Heart left ventricle (tissue), 16 donors: Measurements from ENCODE around the gene FKBP7. TPM values are rescaled to one million over a fixed set of nuclear protein-coding genes. Genes with fewer than 3 reads are reported as not detected.

Source experiments
- ATAC-seq, 4 donors: fragments of 200-7000 bp; cut with Tn5 transposase; one replicate each; pipeline ENCODE4 v1.9.1; 2020 to 2022; ENCODE audit warnings: moderate library complexity in 4 of 4, mild to moderate bottlenecking in 3 of 4, moderate number of reproducible peaks in 1 of 4
- DNase-seq, 5 donors: peaks; one replicate each; pipeline ENCODE4 v3.0.0-alpha.2; 2020
- H3K27ac ChIP-seq, 12 donors: fragments of 200-600 bp; sonication (generic) in 4 of 12; one replicate each; pipeline versions ENCODE4 v1.5.0 to v1.8.0; 2016 to 2022; ENCODE audit warnings: mild to moderate bottlenecking in 2 of 12
- H3K27me3 ChIP-seq, 9 donors: fragments of 200-600 bp; sonication (generic) in 2 of 9; one replicate each; pipeline versions ENCODE4 v1.5.1 to v1.8.0; 2016 to 2022; ENCODE audit warnings: mild to moderate bottlenecking in 3 of 9
- H3K36me3 ChIP-seq, 9 donors: fragments of 200-600 bp; sonication (generic) in 2 of 9; one replicate each; pipeline versions ENCODE4 v1.5.0 to v1.8.0; 2018 to 2022; ENCODE audit warnings: mild to moderate bottlenecking in 2 of 9
- H3K4me1 ChIP-seq, 12 donors: fragments of 200-600 bp; sonication (generic) in 4 of 12; one replicate each; pipeline versions ENCODE4 v1.5.0 to v1.8.0; 2016 to 2022; ENCODE audit warnings: mild to moderate bottlenecking in 3 of 12
- H3K4me3 ChIP-seq, 12 donors: fragments of 200-600 bp; sonication (generic) in 4 of 12; one replicate each; pipeline versions ENCODE4 v1.5.0 to v1.8.0; 2017 to 2022; ENCODE audit warnings: mild to moderate bottlenecking in 9 of 12, moderate library complexity in 4 of 12
- H3K9me3 ChIP-seq, 12 donors: fragments of 200-600 bp; sonication (generic) in 4 of 12; one replicate each; pipeline versions ENCODE4 v1.5.0 to v1.8.0; 2016 to 2022; ENCODE audit warnings: mild to moderate bottlenecking in 1 of 12
- POLR2A ChIP-seq, 2 donors: fragments of 450-650 bp; IDR thresholded peaks; one replicate each; pipeline ENCODE4 v1.6.1; 2017; ENCODE audit warnings: antibody characterized with exemption in 2 of 2, mild to moderate bottlenecking in 2 of 2, moderate library complexity in 2 of 2
- WGBS, 4 donors: extraction: QIAGEN DNeasy Blood & Tissue Kit in 2 of 4; methylation state at CpG; one replicate each; pipeline versions ENCODE4 v1.1.5 to v1.1.7; 2013 to 2018; 5-methylcytosine and 5-hydroxymethylcytosine counted together
- intact Hi-C, 10 donors: fragments of 100-400 bp; cut with DNase I; formaldehyde crosslinking; loops; one replicate each; pipeline versions ENCODE4 v1.11.1 to v1.14.2; 2022
- polyA plus RNA-seq, 2 donors: library from polyadenylated mRNA; stranded (reverse); fragments of 200-250 nt; gene quantifications; one replicate each; pipeline ENCODE4 v1.2.3, GENCODE V29; 2013
- total RNA-seq, 9 donors: library from RNA; depleted of rRNA in 2 of 9; stranded (reverse); fragments of >200 nt in 2 of 9; fragmentation: NEBNext Ultra II Directional in 3 of 9; extraction: Animal tissue kit (Norgen Biotek cat#: 25700) in 3 of 9; gene quantifications; one replicate each; pipeline versions ENCODE4 v1.1.0 to v1.2.4, GENCODE V29; 2016 to 2023
- TF ChIP-seq, protein P1 (sequence below), 12 donors: fragments of 200-600 bp; sonication (generic) in 4 of 12; IDR thresholded peaks; one replicate each; pipeline versions ENCODE4 v1.5.0 to v1.8.0; 2018 to 2022; ENCODE audit warnings: antibody characterized with exemption in 12 of 12, mild to moderate bottlenecking in 5 of 12
- donor health status: ischemic (EF 13 %, LVEDD 7.1; RV severe dilation, severe dysfunction).
- donor health status: healthy with polysubstance abuse.
- donor health status: DM: no; HTN: yes; CAD: no.
- donor health status: DM: no; HTN: no; CAD: no.
- donor health status: ischemic (EF 25% LVEDD 6.9; RV normal size, moderate dysfunction).
- donor health status: ischemic (EF 25% LVEDD 5.7; RV mildly dilated, moderate dysfunction).
- donor health status: healthy.
- donor health status: DM: yes; HTN: yes; CAD: no.
- donor health status: ischemic (EF 35%, LVEDD 5.7; RV mildly dilated, moderate dysfunction).
- donor health status: nonischemic (EF 11% LVEDD 7.7; RV severe dilation, severe dysfunction).
- donor health status: DM: yes; HTN: yes; CAD: no.
- donor health status: PGD.
- donor health status: ischemic (EF 29% LVEDD 5.4; RV normal size, mild dysfunction).
- donor health status: nonischemic (EF 23%, LVEDD 6.1; RV moderate dilation, normal function).

FKBP7 gene
- total and polyA plus RNA-seq, 11 donors = 5.3 to 11.8 (median 9.0) TPM

DNA sequence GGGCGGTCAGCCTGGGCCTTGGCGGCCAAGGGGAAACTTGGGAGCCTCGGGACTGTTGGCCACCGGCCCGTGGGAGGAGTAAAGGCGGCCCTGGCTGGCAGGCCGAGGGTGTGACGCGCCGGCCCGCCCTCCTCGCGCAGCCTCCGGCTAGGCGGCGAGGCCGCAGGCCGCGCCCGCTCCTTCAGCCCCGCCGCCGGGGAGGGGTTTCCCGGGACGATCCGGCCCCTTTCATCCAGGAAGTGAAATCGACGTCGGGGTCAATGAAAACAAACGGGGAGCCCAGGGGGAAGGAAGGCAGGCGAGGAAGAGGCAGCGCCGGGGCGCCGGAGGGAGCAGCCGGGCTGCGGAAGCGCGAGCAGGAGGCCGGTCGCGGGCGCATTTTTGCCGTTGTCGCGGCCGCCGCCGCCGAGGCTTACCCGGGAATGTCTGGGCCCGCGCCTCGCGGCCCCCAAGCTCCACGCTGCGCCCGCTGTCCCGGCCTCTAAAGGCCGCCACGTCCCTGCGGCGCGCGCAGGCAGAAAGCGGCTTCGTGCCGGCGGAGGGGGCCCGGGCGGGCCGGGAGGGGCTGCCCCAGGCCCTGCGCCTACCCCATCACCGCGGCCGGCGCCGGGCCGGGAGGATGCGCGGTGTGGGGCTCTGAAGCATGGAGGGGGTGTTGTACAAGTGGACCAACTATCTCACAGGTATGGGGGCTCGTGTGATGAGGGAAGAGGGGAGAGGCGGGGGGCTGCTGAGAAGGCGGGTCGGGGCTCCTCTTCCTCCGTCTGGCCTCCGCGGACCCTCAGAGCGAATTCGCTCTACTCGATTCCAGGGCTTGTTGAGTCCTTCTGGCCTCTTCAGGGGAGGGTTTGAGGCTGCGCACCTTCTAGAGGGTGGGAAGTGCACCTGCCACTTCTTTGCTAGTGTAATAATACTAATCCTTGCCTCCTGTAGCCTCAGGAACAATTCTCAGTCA is 2.1 kb upstream of the FKBP7 start, which contains the start of gene PLEKHA3:
Gene PLEKHA3, plus strand, starts transcription at position 231 of the 955 bp plus-strand sequence. Its CDS starts 413 bp downstream, at position 644.
- H3K4me1 ChIP-seq = peaks cover 5 to 67% (median 53%) of the 10 kb centered on the region in 12 donors
- TF ChIP-seq, protein P1, sequence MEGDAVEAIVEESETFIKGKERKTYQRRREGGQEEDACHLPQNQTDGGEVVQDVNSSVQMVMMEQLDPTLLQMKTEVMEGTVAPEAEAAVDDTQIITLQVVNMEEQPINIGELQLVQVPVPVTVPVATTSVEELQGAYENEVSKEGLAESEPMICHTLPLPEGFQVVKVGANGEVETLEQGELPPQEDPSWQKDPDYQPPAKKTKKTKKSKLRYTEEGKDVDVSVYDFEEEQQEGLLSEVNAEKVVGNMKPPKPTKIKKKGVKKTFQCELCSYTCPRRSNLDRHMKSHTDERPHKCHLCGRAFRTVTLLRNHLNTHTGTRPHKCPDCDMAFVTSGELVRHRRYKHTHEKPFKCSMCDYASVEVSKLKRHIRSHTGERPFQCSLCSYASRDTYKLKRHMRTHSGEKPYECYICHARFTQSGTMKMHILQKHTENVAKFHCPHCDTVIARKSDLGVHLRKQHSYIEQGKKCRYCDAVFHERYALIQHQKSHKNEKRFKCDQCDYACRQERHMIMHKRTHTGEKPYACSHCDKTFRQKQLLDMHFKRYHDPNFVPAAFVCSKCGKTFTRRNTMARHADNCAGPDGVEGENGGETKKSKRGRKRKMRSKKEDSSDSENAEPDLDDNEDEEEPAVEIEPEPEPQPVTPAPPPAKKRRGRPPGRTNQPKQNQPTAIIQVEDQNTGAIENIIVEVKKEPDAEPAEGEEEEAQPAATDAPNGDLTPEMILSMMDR (IDR thresholded peaks at IDR 0.05) = no peak
- peak in 1 of 2 donors; percentile 88 for TF ChIP-seq POLR2A (IDR thresholded peaks at IDR 0.05)
- DNase-seq = peak; percentile 98 to 99 (median 98)
- WGBS, 4 donors = 0 to 1% (median 1%) methylated on average over 20 to 92 of the region's 92 CpGs
- peak within 1 kb of the TSS; percentile 51 to 97 (median 94) for H3K27ac ChIP-seq
- H3K36me3 ChIP-seq = peaks cover 0 to 1% (median 0%) of the 10 kb centered on the region in 9 donors
- peak; percentile 79 to 96 (median 90) for ATAC-seq
- no peaks in the 10 kb centered on the region for H3K9me3 ChIP-seq
- no peaks in the 10 kb centered on the region for H3K27me3 ChIP-seq
- peak within 1 kb of the TSS; percentile 49 to 92 (median 79) for H3K4me3 ChIP-seq
- intact Hi-C loops = loop anchor here in 4 of 10 donors (2.0 to 5.0 kb wide), 2 partner anchors 42 kb away; no protein-coding TSS in a partner anchor

DNA sequence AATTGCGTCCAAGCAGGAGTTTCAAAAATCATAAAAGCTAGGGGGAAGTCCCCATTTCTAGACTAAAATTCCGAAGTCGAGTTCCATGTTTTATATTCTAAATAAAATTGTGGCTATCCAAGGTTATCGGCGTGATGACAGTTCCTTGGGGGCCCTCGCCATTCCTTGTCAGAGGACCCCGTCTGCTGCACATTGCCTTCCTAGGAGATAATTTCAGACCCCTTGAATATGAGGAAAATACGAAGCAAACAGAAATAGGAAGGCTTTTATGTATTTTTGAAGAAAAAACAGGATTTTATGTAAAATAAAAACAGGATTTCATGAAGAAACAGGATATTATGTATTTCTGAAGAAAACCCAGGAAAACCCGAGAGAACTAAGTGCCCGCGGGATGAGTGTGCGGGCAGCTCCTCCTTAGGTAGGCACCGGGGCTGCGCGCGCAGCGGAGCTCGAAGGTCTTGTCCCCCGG is 1.4 kb upstream of the FKBP7 start:
- WGBS, 4 donors = 22 to 26% (median 25%) methylated on average over 19 of the region's 19 CpGs
- ATAC-seq (no peak), DNase-seq (no peak)
- no peaks in the 10 kb centered on the region for H3K9me3 ChIP-seq
- H3K27me3 ChIP-seq = no peaks in the 10 kb centered on the region
- intact Hi-C loops = loop anchor here in 6 of 10 donors (1.0 to 5.0 kb wide), 5 partner anchors 28 to 67 kb away; partner anchors contain the start of genes PJVK (in 4 of the 6) and PRKRA (in 4 of the 6)
- H3K27ac ChIP-seq = peak overlapping the region; percentile 51 to 97 (median 92)
- TF ChIP-seq, protein P1 (IDR thresholded peaks at IDR 0.05) = no peak
- no peak for TF ChIP-seq POLR2A (IDR thresholded peaks at IDR 0.05)
- peak overlapping the region in 10 of 12 donors; percentile 72 to 92 (median 79) for H3K4me3 ChIP-seq
- H3K4me1 ChIP-seq = peaks cover 5 to 61% (median 47%) of the 10 kb centered on the region in 12 donors
- H3K36me3 ChIP-seq = no peaks in the 10 kb centered on the region

DNA sequence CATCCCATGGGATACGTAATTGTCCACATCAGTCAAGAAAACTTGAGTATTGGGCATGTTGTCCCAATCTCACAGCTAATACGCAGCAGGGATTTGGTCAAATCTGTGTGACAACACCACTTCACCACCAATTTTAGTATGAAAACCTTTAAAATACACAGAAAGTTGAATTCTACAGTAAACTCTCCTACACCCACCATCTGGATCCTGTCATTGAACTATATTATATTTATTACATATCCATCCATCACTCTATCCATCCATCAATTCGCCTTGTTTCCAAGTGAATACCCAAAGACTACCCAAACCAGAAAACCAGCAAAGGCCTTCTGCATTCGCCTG is 846 bp upstream of the FKBP7 start:
- TF ChIP-seq POLR2A (IDR thresholded peaks at IDR 0.05) = no peak
- TF ChIP-seq, protein P1 (IDR thresholded peaks at IDR 0.05) = no peak
- 58 to 64% (median 62%) methylated on average over 4 of the region's 4 CpGs for WGBS, 4 donors
- DNase-seq (no peak), ATAC-seq (no peak)
- peak overlapping the region; percentile 49 to 97 (median 94) for H3K27ac ChIP-seq
- no peaks in the 10 kb centered on the region for H3K27me3 ChIP-seq
- peak overlapping the region in 11 of 12 donors; percentile 42 to 85 (median 71) for H3K4me3 ChIP-seq
- intact Hi-C loops = loop anchor here in 5 of 10 donors (1.0 to 2.0 kb wide), 3 partner anchors 28 to 66 kb away; partner anchors contain the start of genes PJVK (in 4 of the 5) and PRKRA (in 4 of the 5)
- no peaks in the 10 kb centered on the region for H3K9me3 ChIP-seq
- H3K36me3 ChIP-seq = no peaks in the 10 kb centered on the region
- peaks cover 5 to 57% (median 43%) of the 10 kb centered on the region in 12 donors for H3K4me1 ChIP-seq

DNA sequence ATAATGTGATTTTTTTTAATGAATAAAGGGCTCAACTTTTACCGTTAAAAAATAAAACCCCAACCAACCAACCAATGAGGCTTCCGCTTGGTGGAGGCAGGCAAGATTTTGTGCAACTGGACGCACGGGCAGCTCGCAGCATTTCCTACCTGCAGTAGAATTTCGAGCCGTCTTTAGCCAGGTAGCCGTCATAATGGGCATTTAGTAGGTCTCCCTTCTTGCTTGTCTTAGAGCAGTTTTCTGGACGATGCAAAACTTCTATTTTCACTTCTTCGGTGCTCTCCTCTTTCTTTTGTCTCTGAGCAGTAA is 316 bp downstream of the FKBP7 start:
- ATAC-seq = peak in 1 of 4 donors; percentile 3
- Histone ChIP-seq H3K4me1 (peaks cover 5 to 54% (median 35%) of the 10 kb centered on the region in 12 donors), H3K27me3 (no peaks in the 10 kb centered on the region), H3K4me3 (peak overlapping the region; percentile 42 to 85 (median 72)), H3K36me3 (no peaks in the 10 kb centered on the region), H3K9me3 (no peaks in the 10 kb centered on the region), H3K27ac (peak overlapping the region in 11 of 12 donors; percentile 85 to 97 (median 95))
- DNase-seq = no peak
- intact Hi-C loops = loop anchor here in 3 of 10 donors (2.0 kb wide), 2 partner anchors 27 to 65 kb away; partner anchors contain the start of genes PJVK (in 2 of the 3) and PRKRA (in 2 of the 3)
- no peak for TF ChIP-seq POLR2A (IDR thresholded peaks at IDR 0.05)
- TF ChIP-seq, protein P1 (IDR thresholded peaks at IDR 0.05) = no peak
- WGBS, 4 donors = 1 to 3% (median 2%) methylated on average over 10 of the region's 10 CpGs
